Prostate gland (tissue), 2 donors: Measurements from ENCODE around the gene ZMPSTE24.

Source experiments
- POLR2A ChIP-seq: fragments of 450-650 bp; IDR thresholded peaks from one replicate; pipeline ENCODE4 v1.6.1; 2016; ENCODE audit warnings: antibody characterized with exemption, mild to moderate bottlenecking
- TF ChIP-seq, protein P1 (sequence below), 4 experiments: fragments of 200-600 bp in 2 of 4; fragments of 450-650 bp in 2 of 4; sonication (generic) in 2 of 4; IDR thresholded peaks; 1 replicate in 3 of 4; 2 replicates in 1 of 4; pipeline ENCODE4 v1.5.1; 2016 to 2019; ENCODE audit warnings: antibody characterized with exemption in 4 of 4, mild to moderate bottlenecking in 2 of 4, moderate library complexity in 2 of 4

DNA sequence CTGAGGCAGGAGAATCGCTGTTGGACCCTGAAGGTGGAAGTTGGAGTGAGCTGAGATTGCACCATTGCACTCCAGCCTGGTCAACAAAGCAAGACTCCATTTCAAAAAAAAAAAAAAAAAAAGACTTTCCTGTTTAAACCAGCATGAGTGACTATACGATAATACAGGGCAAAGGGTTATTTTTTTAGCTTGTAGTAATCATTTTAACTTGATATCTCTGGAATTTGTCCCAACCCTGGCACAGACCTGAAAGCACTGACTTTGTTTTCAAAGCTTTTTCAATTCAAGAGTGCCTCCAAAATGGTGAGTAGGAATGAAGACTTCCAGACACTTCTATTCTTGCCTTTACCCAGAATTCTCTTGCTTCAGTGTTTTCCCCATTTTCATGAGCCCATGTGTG lies 14.7 kb upstream of the ZMPSTE24 start:
- TF ChIP-seq, protein P1, sequence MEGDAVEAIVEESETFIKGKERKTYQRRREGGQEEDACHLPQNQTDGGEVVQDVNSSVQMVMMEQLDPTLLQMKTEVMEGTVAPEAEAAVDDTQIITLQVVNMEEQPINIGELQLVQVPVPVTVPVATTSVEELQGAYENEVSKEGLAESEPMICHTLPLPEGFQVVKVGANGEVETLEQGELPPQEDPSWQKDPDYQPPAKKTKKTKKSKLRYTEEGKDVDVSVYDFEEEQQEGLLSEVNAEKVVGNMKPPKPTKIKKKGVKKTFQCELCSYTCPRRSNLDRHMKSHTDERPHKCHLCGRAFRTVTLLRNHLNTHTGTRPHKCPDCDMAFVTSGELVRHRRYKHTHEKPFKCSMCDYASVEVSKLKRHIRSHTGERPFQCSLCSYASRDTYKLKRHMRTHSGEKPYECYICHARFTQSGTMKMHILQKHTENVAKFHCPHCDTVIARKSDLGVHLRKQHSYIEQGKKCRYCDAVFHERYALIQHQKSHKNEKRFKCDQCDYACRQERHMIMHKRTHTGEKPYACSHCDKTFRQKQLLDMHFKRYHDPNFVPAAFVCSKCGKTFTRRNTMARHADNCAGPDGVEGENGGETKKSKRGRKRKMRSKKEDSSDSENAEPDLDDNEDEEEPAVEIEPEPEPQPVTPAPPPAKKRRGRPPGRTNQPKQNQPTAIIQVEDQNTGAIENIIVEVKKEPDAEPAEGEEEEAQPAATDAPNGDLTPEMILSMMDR (IDR thresholded peaks at IDR 0.05): no peak
- no peak for TF ChIP-seq POLR2A
